Measurements from ENCODE around the gene ZNRF1. TPM values are rescaled to one million over a fixed set of nuclear protein-coding genes. Genes with fewer than 3 reads are reported as not detected.

The ZNRF1 gene
- total RNA-seq, 4 donors from 2014 or later = 19.3 to 46.7 (median 32.9) TPM

- DNase-seq (ENCODE audit: low spot score in 2 of 2) = peak in 1 of 2 donors; percentile 85
- WGBS, 2 donors = 10 to 12% methylated on average over 15 of the region's 15 CpGs
- peak overlapping the region; percentile 78 for H3K4me3 ChIP-seq (ENCODE audit: low read depth, poor library complexity, severe bottlenecking)
- TF ChIP-seq CTCF (IDR thresholded peaks at IDR 0.05) = no peak
- no peak for TF ChIP-seq POLR2A (IDR thresholded peaks at IDR 0.05)
- intact Hi-C loops (cut with DNase I; ENCODE audit: low total_unique reads) = no loop called here
Measured at GRCh38 chr16:75000481-75001081, 1.8 kb downstream of the ZNRF1 start.

GRCh38 chr16:75002474-75002873 is 3.6 kb downstream of the ZNRF1 start:
- intact Hi-C loops (cut with DNase I; ENCODE audit: low total_unique reads) = no loop called here
- no peak overlapping the region for H3K4me3 ChIP-seq (ENCODE audit: low read depth, poor library complexity, severe bottlenecking)
- WGBS, 2 donors = 76 to 77% methylated on average over 9 of the region's 9 CpGs
- DNase-seq (ENCODE audit: low spot score in 2 of 2) = peak in 1 of 2 donors; percentile 48
- TF ChIP-seq CTCF (IDR thresholded peaks at IDR 0.05) = no peak
- TF ChIP-seq POLR2A (IDR thresholded peaks at IDR 0.05) = no peak

GRCh38 chr16:75003931-75004330 is 5.1 kb downstream of the ZNRF1 start:
- intact Hi-C loops (cut with DNase I; ENCODE audit: low total_unique reads) = no loop called here
- WGBS, 2 donors = 86 to 88% methylated on average over 5 of the region's 5 CpGs

GRCh38 chr16:75004460-75004859 is 5.6 kb downstream of the ZNRF1 start:
- DNase-seq (ENCODE audit: low spot score in 2 of 2) = no peak
- intact Hi-C loops (cut with DNase I; ENCODE audit: low total_unique reads) = no loop called here
- TF ChIP-seq CTCF (IDR thresholded peaks at IDR 0.05) (no peak), POLR2A (IDR thresholded peaks at IDR 0.05) (no peak)
- no peak overlapping the region for H3K4me3 ChIP-seq (ENCODE audit: low read depth, poor library complexity, severe bottlenecking)
- 98 to 100% methylated on average over 3 of the region's 3 CpGs for WGBS, 2 donors

More at GRCh38 chr16:75003931-75004330, 5.1 kb downstream of the ZNRF1 start:
- H3K4me3 ChIP-seq (ENCODE audit: low read depth, poor library complexity, severe bottlenecking) = no peak overlapping the region
- TF ChIP-seq POLR2A (IDR thresholded peaks at IDR 0.05) (no peak), CTCF (IDR thresholded peaks at IDR 0.05) (no peak)
- peak in 1 of 2 donors; percentile 67 for DNase-seq (ENCODE audit: low spot score in 2 of 2)

GRCh38 chr16:75005697-75006096 is 6.9 kb downstream of the ZNRF1 start:
- 89 to 94% methylated on average over 4 of the region's 4 CpGs for WGBS, 2 donors
- TF ChIP-seq POLR2A (IDR thresholded peaks at IDR 0.05) (no peak), CTCF (IDR thresholded peaks at IDR 0.05) (no peak)
- no peak overlapping the region for H3K4me3 ChIP-seq (ENCODE audit: low read depth, poor library complexity, severe bottlenecking)
- intact Hi-C loops (cut with DNase I; ENCODE audit: low total_unique reads) = no loop called here
- DNase-seq (ENCODE audit: low spot score in 2 of 2) = no peak

GRCh38 chr16:75007443-75007842 is 8.6 kb downstream of the ZNRF1 start:
- intact Hi-C loops (cut with DNase I; ENCODE audit: low total_unique reads) = no loop called here
- WGBS, 2 donors = 85 to 98% methylated on average over 1 of the region's 1 CpG
- TF ChIP-seq POLR2A (IDR thresholded peaks at IDR 0.05) = no peak
- no peak for TF ChIP-seq CTCF (IDR thresholded peaks at IDR 0.05)
- no peak for DNase-seq (ENCODE audit: low spot score in 2 of 2)
- H3K4me3 ChIP-seq (ENCODE audit: low read depth, poor library complexity, severe bottlenecking) = no peak overlapping the region

Data from lower leg skin (tissue), 4 donors.